HG03196 (cell line): ENCODE data around the gene TMEM11.
"Not testable (repeated sequence)": the region's sequence is repeated elsewhere in the genome, so short reads cannot be mapped to it uniquely, and the experiment has no call there.

Experiments used
- ATAC-seq: cut with Tn5 transposase; IDR thresholded peaks from one replicate; pipeline ENCODE4 v1.9.1; 2021; ENCODE audit not compliant: unreplicated experiment

TMEM11 gene

GRCh38 chr17:21212826-21213637, 929 bp downstream of the TMEM11 start:
- ATAC-seq, result no peak

- ATAC-seq, result no peak
Observed at GRCh38 chr17:21211825-21212479, 2.0 kb downstream of the TMEM11 start.

- no peak for ATAC-seq
Observed at GRCh38 chr17:21210411-21211076, 3.4 kb downstream of the TMEM11 start.

- ATAC-seq, result no peak
Observed at GRCh38 chr17:21209511-21210175, 4.3 kb downstream of the TMEM11 start.

- ATAC-seq, result no peak
Observed at GRCh38 chr17:21208352-21208751, 5.6 kb downstream of the TMEM11 start.

- ATAC-seq, result no peak
Observed at GRCh38 chr17:21204935-21205334, 9.0 kb downstream of the TMEM11 start.

GRCh38 chr17:21202512-21202911, 11.4 kb downstream of the TMEM11 start:
- no peak for ATAC-seq

- no peak for ATAC-seq
Observed at GRCh38 chr17:21201874-21202273, 12.1 kb downstream of the TMEM11 start.

GRCh38 chr17:21201298-21201595, 12.7 kb downstream of the TMEM11 start:
- ATAC-seq, result no peak

- no peak for ATAC-seq
Observed at GRCh38 chr17:21200590-21201297, 13.2 kb downstream of the TMEM11 start.

GRCh38 chr17:21199856-21200255, 14.1 kb downstream of the TMEM11 start:
- ATAC-seq, result no peak

GRCh38 chr17:21199311-21199710, 14.7 kb downstream of the TMEM11 start:
- ATAC-seq, result no peak

- no peak for ATAC-seq
Observed at GRCh38 chr17:21198411-21198810, 15.6 kb downstream of the TMEM11 start.

GRCh38 chr17:21196126-21196525, 17.8 kb downstream of the TMEM11 start:
- no peak for ATAC-seq

- no peak for ATAC-seq
Observed at GRCh38 chr17:21194703-21195102, 19.3 kb downstream of the TMEM11 start.

- no peak for ATAC-seq
Observed at GRCh38 chr17:21194226-21194625, 19.7 kb downstream of the TMEM11 start.

- no peak for ATAC-seq
Observed at GRCh38 chr17:21193031-21193430, 20.9 kb downstream of the TMEM11 start.

GRCh38 chr17:21192414-21192813, 21.5 kb downstream of the TMEM11 start:
- ATAC-seq, result not testable (repeated sequence)

GRCh38 chr17:21191698-21192097, 22.3 kb downstream of the TMEM11 start:
- ATAC-seq, result no peak

GRCh38 chr17:21190078-21190477, 23.9 kb downstream of the TMEM11 start:
- ATAC-seq, result no peak

- ATAC-seq, result no peak
Observed at GRCh38 chr17:21189361-21189760, 24.6 kb downstream of the TMEM11 start.
